Panc1 (cell line): Measurements from ENCODE around the gene SLC6A1. TPM values are rescaled to one million over a fixed set of nuclear protein-coding genes. Genes with fewer than 3 reads are reported as not detected.

Source experiments
- ATAC-seq: fragments of 200-7000 bp; cut with Tn5 transposase; 2 replicates; pipeline ENCODE4 v1.9.1; 2020; ENCODE audit warnings: mild to moderate bottlenecking, moderate library complexity
- BruUV-seq: library from RNA; stranded (reverse); fragments of 400-500 nt; replicated peaks from 2 replicates; lab custom pipeline; 2021; lab: Mats Ljungman, UMichigan
- CTCF ChIA-PET: fragments of 300-600 bp; sonication (Branson Sonifier 250); formaldehyde crosslinking; loops from one replicate; lab custom pipeline; 2022; ENCODE audit warnings: antibody characterized with exemption; lab: Charles Lee
- POLR2A ChIA-PET: fragments of 300-600 bp; sonication (Branson Sonifier 250); formaldehyde crosslinking; loops from one replicate; lab custom pipeline; 2022; ENCODE audit warnings: antibody characterized with exemption; lab: Charles Lee
- DNase-seq: peaks from one replicate; pipeline ENCODE4 v3.0.0-alpha.2; 2010; ENCODE audit warnings: low read depth, low spot score
- H3K27ac ChIP-seq: 2 replicates; pipeline ENCODE4 v1.5.1; 2011; ENCODE audit warnings: mild to moderate bottlenecking, low read length, inconsistent platforms
- H3K27me3 ChIP-seq: fragments of 200-500 bp; sonication (Bioruptor generic); 2 replicates; pipeline ENCODE4 v1.6.0; 2014; ENCODE audit warnings: low read length, inconsistent platforms; ENCODE audit not compliant: control insufficient read depth, insufficient read depth
- H3K36me3 ChIP-seq: fragments of 200-500 bp; sonication (Bioruptor generic); 2 replicates; pipeline ENCODE4 v1.5.1; 2014; ENCODE audit warnings: inconsistent platforms, mild to moderate bottlenecking, low read length, moderate library complexity; ENCODE audit not compliant: control insufficient read depth, insufficient read depth
- H3K4me1 ChIP-seq: 2 replicates; pipeline ENCODE4 v1.5.1; 2011; ENCODE audit warnings: inconsistent platforms, mild to moderate bottlenecking, low read length, moderate library complexity; ENCODE audit not compliant: control insufficient read depth, insufficient read depth
- H3K4me3 ChIP-seq, 2 experiments: 2 replicates each; pipeline ENCODE4 v1.5.1; 2011 to 2012; ENCODE audit warnings: low read depth in 2 of 2, low read length in 2 of 2, mild to moderate bottlenecking in 2 of 2, inconsistent platforms in 1 of 2, moderate library complexity in 1 of 2
- H3K9me3 ChIP-seq: fragments of 200-500 bp; sonication (Bioruptor generic); 2 replicates; pipeline ENCODE4 v1.5.1; 2014; ENCODE audit warnings: low read depth, mild to moderate bottlenecking, inconsistent platforms, low read length, moderate library complexity; ENCODE audit not compliant: control insufficient read depth, insufficient read depth
- POLR2AphosphoS5 ChIP-seq: IDR thresholded peaks from 2 replicates; pipeline ENCODE4 v1.6.1; 2012; ENCODE audit warnings: mild to moderate bottlenecking, low read depth, low read length, moderate library complexity
- REST ChIP-seq, 2 experiments: IDR thresholded peaks; 2 replicates each; pipeline ENCODE4 v1.6.1; 2011 to 2012; ENCODE audit warnings: low read depth in 2 of 2, control low read depth in 1 of 2, low read length in 1 of 2, mild to moderate bottlenecking in 1 of 2, moderate library complexity in 1 of 2; ENCODE audit not compliant: insufficient read depth in 1 of 2
- SIN3A ChIP-seq: IDR thresholded peaks from 2 replicates; pipeline ENCODE4 v1.6.1; 2012; ENCODE audit warnings: low read depth, mild to moderate bottlenecking, low read length, moderate library complexity, borderline replicate concordance; ENCODE audit not compliant: insufficient read depth
- TCF7L2 ChIP-seq: IDR thresholded peaks from 2 replicates; pipeline ENCODE4 v1.6.1; 2011; ENCODE audit warnings: mild to moderate bottlenecking, low read depth, low read length, inconsistent platforms
- in situ Hi-C: cut with HindIII; loops from 2 replicates; pipeline ENCODE4 v1.10.0; 2016; ENCODE audit warnings: low sequenced_read_pairs, low pct_unique_long_range_greater_than_20kb
- intact Hi-C: fragments of 100-400 bp; cut with micrococcal nuclease; formaldehyde crosslinking; loops from one replicate; pipeline ENCODE4 v1.10.0; 2022; ENCODE audit not compliant: unreplicated experiment
- total RNA-seq: library from RNA; stranded (reverse); gene quantifications from one replicate; pipeline ENCODE4 v1.2.1, GENCODE V29; 2021; ENCODE audit not compliant: unreplicated experiment
- TF ChIP-seq, protein P1 (sequence below): fragments of 450-650 bp; IDR thresholded peaks from 2 replicates; pipeline ENCODE4 v1.5.1; 2017; ENCODE audit warnings: mild to moderate bottlenecking

SLC6A1 gene
- total RNA-seq, 1 experiment from 2014 or later = not detected

- H3K27ac ChIP-seq = no peak overlapping the region
- ChIA-PET CTCF (no interaction called here), POLR2A (no interaction called here)
- H3K4me1 ChIP-seq = no peaks in the 10 kb centered on the region
- intact Hi-C loops = no loop called here
- in situ Hi-C loops = no loop called here
- ATAC-seq (no peak), DNase-seq (no peak)
- no peak overlapping the region for H3K4me3 ChIP-seq
- no peak for TF ChIP-seq SIN3A
- TF ChIP-seq REST (IDR thresholded peaks at IDR 0.05; ENCODE audit: insufficient read depth in 1 of 2, low read depth in 2 of 2, low read length in 1 of 2) = no peak
- TF ChIP-seq, protein P1, sequence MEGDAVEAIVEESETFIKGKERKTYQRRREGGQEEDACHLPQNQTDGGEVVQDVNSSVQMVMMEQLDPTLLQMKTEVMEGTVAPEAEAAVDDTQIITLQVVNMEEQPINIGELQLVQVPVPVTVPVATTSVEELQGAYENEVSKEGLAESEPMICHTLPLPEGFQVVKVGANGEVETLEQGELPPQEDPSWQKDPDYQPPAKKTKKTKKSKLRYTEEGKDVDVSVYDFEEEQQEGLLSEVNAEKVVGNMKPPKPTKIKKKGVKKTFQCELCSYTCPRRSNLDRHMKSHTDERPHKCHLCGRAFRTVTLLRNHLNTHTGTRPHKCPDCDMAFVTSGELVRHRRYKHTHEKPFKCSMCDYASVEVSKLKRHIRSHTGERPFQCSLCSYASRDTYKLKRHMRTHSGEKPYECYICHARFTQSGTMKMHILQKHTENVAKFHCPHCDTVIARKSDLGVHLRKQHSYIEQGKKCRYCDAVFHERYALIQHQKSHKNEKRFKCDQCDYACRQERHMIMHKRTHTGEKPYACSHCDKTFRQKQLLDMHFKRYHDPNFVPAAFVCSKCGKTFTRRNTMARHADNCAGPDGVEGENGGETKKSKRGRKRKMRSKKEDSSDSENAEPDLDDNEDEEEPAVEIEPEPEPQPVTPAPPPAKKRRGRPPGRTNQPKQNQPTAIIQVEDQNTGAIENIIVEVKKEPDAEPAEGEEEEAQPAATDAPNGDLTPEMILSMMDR = no peak
- no peak for TF ChIP-seq POLR2AphosphoS5
- TF ChIP-seq TCF7L2 = no peak
- BruUV-seq = no TSS peak
- no peaks in the 10 kb centered on the region for H3K27me3 ChIP-seq
- no peaks in the 10 kb centered on the region for H3K9me3 ChIP-seq
- H3K36me3 ChIP-seq = no peaks in the 10 kb centered on the region
These were observed 37.8 kb upstream of the SLC6A1 start for GRCh38 chr3:10954740-10955139.

DNA sequence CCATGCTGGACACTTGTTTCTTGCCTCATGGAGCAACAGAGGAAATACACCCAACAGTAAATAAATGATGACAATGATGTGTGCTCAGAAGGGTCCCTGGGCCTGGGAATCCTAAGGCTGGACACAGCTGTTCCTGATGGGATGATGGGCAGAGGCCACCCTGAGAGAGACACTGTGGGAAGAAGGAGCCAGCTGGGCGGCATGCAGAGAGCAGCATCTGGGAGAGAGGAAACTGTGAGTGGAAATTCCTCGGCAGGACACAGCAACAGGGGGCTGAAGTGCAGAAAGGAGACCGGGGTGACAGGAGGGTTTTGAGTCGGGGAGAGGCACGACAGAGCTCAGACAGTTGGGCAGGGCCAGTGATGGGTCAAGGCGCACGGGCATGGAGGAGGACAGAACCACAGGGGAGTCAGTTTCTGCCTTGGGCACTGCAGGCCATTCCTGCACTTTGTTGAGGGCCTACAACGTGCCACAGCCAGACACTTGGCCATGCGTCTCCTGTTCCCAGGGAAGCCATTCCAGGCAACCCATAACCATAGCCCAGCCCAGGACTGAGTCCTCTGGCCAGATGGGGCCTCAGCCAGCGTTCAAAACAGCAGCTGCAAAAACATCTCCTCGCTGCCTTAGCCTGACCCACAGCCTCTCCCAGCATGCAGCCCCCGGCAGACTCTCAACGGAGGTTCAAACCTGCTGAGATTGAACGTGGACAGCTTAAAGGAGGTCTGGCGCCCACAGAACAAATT is 36.7 kb upstream of the SLC6A1 start:
- intact Hi-C loops (no loop called here), in situ Hi-C loops (no loop called here)
- H3K27ac ChIP-seq = no peak overlapping the region
- ATAC-seq (no peak), DNase-seq (no peak)
- TF ChIP-seq, protein P1 = no peak
- TF ChIP-seq REST (IDR thresholded peaks at IDR 0.05; ENCODE audit: insufficient read depth in 1 of 2, low read depth in 2 of 2, low read length in 1 of 2) (no peak), SIN3A (no peak), TCF7L2 (no peak), POLR2AphosphoS5 (no peak)
- BruUV-seq = no TSS peak
- no peaks in the 10 kb centered on the region for H3K9me3 ChIP-seq
- H3K36me3 ChIP-seq = no peaks in the 10 kb centered on the region
- ChIA-PET CTCF (no interaction called here), POLR2A (no interaction called here)
- H3K4me1 ChIP-seq = no peaks in the 10 kb centered on the region
- no peak overlapping the region for H3K4me3 ChIP-seq
- H3K27me3 ChIP-seq = no peaks in the 10 kb centered on the region
